Neural cell (in vitro differentiated cells): ENCODE results near the gene IQGAP2. TPM values are rescaled to one million over a fixed set of nuclear protein-coding genes. Genes with fewer than 3 reads are reported as not detected.

Experiments
- H2AFZ ChIP-seq: fragments of 200-600, 300-800 bp; sonication (generic), shearing (Covaris generic); 2 replicates; pipeline ENCODE4 v1.6.0; 2014; ENCODE audit warnings: low read depth, mild to moderate bottlenecking, antibody characterized with exemption, low read length, moderate library complexity
- H3F3A ChIP-seq: fragments of 200-600 bp; shearing (Covaris generic); 2 replicates; pipeline ENCODE4 v1.6.1; 2016; ENCODE audit warnings: mild to moderate bottlenecking, moderate library complexity, mixed read lengths, antibody characterized with exemption, low read length; ENCODE audit not compliant: insufficient read depth, poor library complexity, severe bottlenecking
- H3K27ac ChIP-seq: fragments of 200-600, 300-800 bp; sonication (generic), shearing (Covaris generic); 2 replicates; pipeline ENCODE4 v1.5.1; 2014; ENCODE audit warnings: mild to moderate bottlenecking, low read length, moderate library complexity
- H3K27me3 ChIP-seq: fragments of 300-800, 200-600 bp; sonication (generic), shearing (Covaris generic); 2 replicates; pipeline ENCODE4 v1.6.0; 2014; ENCODE audit warnings: mild to moderate bottlenecking, low read depth, low read length, moderate library complexity; ENCODE audit not compliant: insufficient read depth
- H3K36me3 ChIP-seq: fragments of 300-800, 200-600 bp; sonication (generic), shearing (Covaris generic); 2 replicates; pipeline ENCODE4 v1.5.1; 2014; ENCODE audit warnings: mild to moderate bottlenecking, antibody characterized with exemption, low read length, moderate library complexity; ENCODE audit not compliant: insufficient read depth
- H3K4me2 ChIP-seq: fragments of 300-800, 200-600 bp; sonication (generic), shearing (Covaris generic); 2 replicates; pipeline ENCODE4 v1.6.0; 2014; ENCODE audit warnings: mild to moderate bottlenecking, low read length
- H3K4me3 ChIP-seq: fragments of 300-800, 200-600 bp; sonication (generic), shearing (Covaris generic); 2 replicates; pipeline ENCODE4 v1.5.1; 2014; ENCODE audit warnings: mild to moderate bottlenecking, low read length, moderate library complexity
- H3K79me2 ChIP-seq: fragments of 200-600 bp; shearing (Covaris generic); replicated peaks from 2 replicates; pipeline ENCODE4 v1.6.0; 2014; ENCODE audit warnings: mild to moderate bottlenecking, low read length, moderate library complexity; ENCODE audit not compliant: insufficient read depth
- H3K9ac ChIP-seq: fragments of 300-800, 200-600 bp; sonication (generic), shearing (Covaris generic); 2 replicates; pipeline ENCODE4 v1.6.1; 2016; ENCODE audit warnings: mild to moderate bottlenecking, low read length, mixed read lengths
- H3K9me2 ChIP-seq: fragments of 200-600 bp; shearing (Covaris generic); 2 replicates; pipeline ENCODE4 v1.6.1; 2016; ENCODE audit warnings: mild to moderate bottlenecking, low read length, mixed read lengths; ENCODE audit not compliant: insufficient read depth
- H3K9me3 ChIP-seq: fragments of 200-600, 300-800 bp; sonication (generic), shearing (Covaris generic); 2 replicates; pipeline ENCODE4 v1.6.1; 2016; ENCODE audit warnings: mild to moderate bottlenecking, mixed run types, low read length, moderate library complexity, mixed read lengths
- H4K20me1 ChIP-seq: fragments of 200-600 bp; shearing (Covaris generic); 2 replicates; pipeline ENCODE4 v1.6.1; 2016; ENCODE audit warnings: mild to moderate bottlenecking, mixed run types; ENCODE audit not compliant: insufficient read depth
- EP300 ChIP-seq: fragments of 450-650 bp; conservative IDR thresholded peaks from 2 replicates; pipeline ENCODE4 v1.6.1; 2014; ENCODE audit warnings: antibody characterized with exemption, mild to moderate bottlenecking, moderate library complexity; ENCODE audit not compliant: poor library complexity, severe bottlenecking
- EZH2 ChIP-seq: fragments of 200-600, 300-800 bp; shearing (Covaris generic), sonication (generic); IDR thresholded peaks from 2 replicates; pipeline ENCODE4 v1.6.1; 2014; ENCODE audit warnings: antibody characterized with exemption, low read length, borderline replicate concordance, mild to moderate bottlenecking; ENCODE audit not compliant: insufficient read depth, poor library complexity, severe bottlenecking
- MXI1 ChIP-seq: fragments of 450-650 bp; conservative IDR thresholded peaks from 2 replicates; pipeline ENCODE4 v1.6.1; 2014; ENCODE audit warnings: antibody characterized with exemption, mild to moderate bottlenecking; ENCODE audit not compliant: poor library complexity, severe bottlenecking
- POLR2AphosphoS5 ChIP-seq: IDR thresholded peaks from 2 replicates; pipeline ENCODE4 v1.6.1; 2012
- RAD21 ChIP-seq: fragments of 450-650 bp; conservative IDR thresholded peaks from 2 replicates; pipeline ENCODE4 v1.6.1; 2014; ENCODE audit warnings: antibody characterized with exemption, mild to moderate bottlenecking, moderate library complexity
- REST ChIP-seq: IDR thresholded peaks from 2 replicates; pipeline ENCODE4 v1.6.1; 2012; ENCODE audit warnings: borderline replicate concordance
- SMC3 ChIP-seq: fragments of 450-650 bp; conservative IDR thresholded peaks from 2 replicates; pipeline ENCODE4 v1.6.1; 2014; ENCODE audit warnings: antibody characterized with exemption, mild to moderate bottlenecking, moderate library complexity; ENCODE audit not compliant: poor library complexity
- TAF1 ChIP-seq: IDR thresholded peaks from 2 replicates; pipeline ENCODE4 v1.6.1; 2012; ENCODE audit warnings: low read depth
- polyA plus RNA-seq: library from polyadenylated mRNA; depleted of rRNA; stranded (reverse); fragments of >200 nt; gene quantifications from 2 replicates; pipeline ENCODE4 v1.2.3, GENCODE V29; 2014
- TF ChIP-seq, protein P1 (sequence below): fragments of 450-650 bp; IDR thresholded peaks from 2 replicates; pipeline ENCODE4 v1.5.1; 2014; ENCODE audit warnings: antibody characterized with exemption, mild to moderate bottlenecking, moderate library complexity; ENCODE audit not compliant: poor library complexity, severe bottlenecking

Gene IQGAP2
- polyA plus RNA-seq, 1 donor from 2014 or later, result 5.2 TPM

DNA sequence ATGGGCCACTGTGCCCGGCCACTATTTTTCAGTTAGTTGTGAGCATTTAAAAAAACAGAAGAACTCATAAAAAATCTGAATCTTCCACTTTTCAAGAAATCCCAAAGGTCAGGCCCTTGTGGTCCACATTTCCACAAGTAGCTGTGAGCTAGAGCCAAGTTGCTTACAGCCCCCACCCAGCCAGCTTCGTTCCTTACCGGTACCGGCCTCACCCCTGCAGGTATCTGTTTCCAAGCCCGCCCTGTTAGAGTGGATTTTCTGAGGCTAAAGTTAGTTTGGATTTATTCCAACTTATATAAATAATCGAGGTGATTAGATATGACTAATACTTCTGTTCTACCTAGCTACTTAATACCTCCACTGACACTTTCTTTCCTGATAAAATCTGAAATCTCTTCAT lies 139.2 kb downstream of the IQGAP2 start:
- Histone ChIP-seq H3K36me3 (no peaks in the 10 kb centered on the region), H3K27me3 (no peaks in the 10 kb centered on the region), H3K9me3 (no peaks in the 10 kb centered on the region), H2AFZ (no peak overlapping the region), H3K9me2 (no peaks in the 10 kb centered on the region), H3F3A (no peaks in the 10 kb centered on the region), H3K9ac (no peak overlapping the region), H3K4me3 (no peak overlapping the region), H3K79me2 (no peaks in the 10 kb centered on the region), H4K20me1 (no peaks in the 10 kb centered on the region), H3K27ac (no peak overlapping the region), H3K4me2 (no peak overlapping the region)
- no peak for TF ChIP-seq POLR2AphosphoS5
- TF ChIP-seq TAF1, result no peak
- no peak for TF ChIP-seq RAD21
- no peak for TF ChIP-seq EZH2
- TF ChIP-seq MXI1, result no peak
- TF ChIP-seq SMC3, result no peak
- TF ChIP-seq, protein P1, sequence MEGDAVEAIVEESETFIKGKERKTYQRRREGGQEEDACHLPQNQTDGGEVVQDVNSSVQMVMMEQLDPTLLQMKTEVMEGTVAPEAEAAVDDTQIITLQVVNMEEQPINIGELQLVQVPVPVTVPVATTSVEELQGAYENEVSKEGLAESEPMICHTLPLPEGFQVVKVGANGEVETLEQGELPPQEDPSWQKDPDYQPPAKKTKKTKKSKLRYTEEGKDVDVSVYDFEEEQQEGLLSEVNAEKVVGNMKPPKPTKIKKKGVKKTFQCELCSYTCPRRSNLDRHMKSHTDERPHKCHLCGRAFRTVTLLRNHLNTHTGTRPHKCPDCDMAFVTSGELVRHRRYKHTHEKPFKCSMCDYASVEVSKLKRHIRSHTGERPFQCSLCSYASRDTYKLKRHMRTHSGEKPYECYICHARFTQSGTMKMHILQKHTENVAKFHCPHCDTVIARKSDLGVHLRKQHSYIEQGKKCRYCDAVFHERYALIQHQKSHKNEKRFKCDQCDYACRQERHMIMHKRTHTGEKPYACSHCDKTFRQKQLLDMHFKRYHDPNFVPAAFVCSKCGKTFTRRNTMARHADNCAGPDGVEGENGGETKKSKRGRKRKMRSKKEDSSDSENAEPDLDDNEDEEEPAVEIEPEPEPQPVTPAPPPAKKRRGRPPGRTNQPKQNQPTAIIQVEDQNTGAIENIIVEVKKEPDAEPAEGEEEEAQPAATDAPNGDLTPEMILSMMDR, result no peak
- no peak for TF ChIP-seq EP300
- TF ChIP-seq REST, result no peak

GRCh38 chr5:76542887-76543690 lies 140.0 kb downstream of the IQGAP2 start:
- no peak overlapping the region for H3K4me3 ChIP-seq
- no peaks in the 10 kb centered on the region for H3F3A ChIP-seq
- TF ChIP-seq SMC3 (no peak), MXI1 (no peak), TAF1 (no peak), REST (no peak)
- H3K9me3 ChIP-seq, result no peaks in the 10 kb centered on the region
- no peak overlapping the region for H3K27ac ChIP-seq
- no peaks in the 10 kb centered on the region for H3K27me3 ChIP-seq
- no peaks in the 10 kb centered on the region for H3K79me2 ChIP-seq
- H3K36me3 ChIP-seq, result no peaks in the 10 kb centered on the region
- no peaks in the 10 kb centered on the region for H3K9me2 ChIP-seq
- no peak overlapping the region for H3K4me2 ChIP-seq
- no peaks in the 10 kb centered on the region for H4K20me1 ChIP-seq
- no peak overlapping the region for H2AFZ ChIP-seq
- H3K9ac ChIP-seq, result no peak overlapping the region
